GM12878 (cell line): ENCODE results near the gene NINL.

Source experiments
- ASH2L ChIP-seq: fragments of 300-600, 200-600 bp; sonication (generic); IDR thresholded peaks from 2 replicates; pipeline ENCODE4 v1.6.1; 2017; ENCODE audit warnings: low read depth, mild to moderate bottlenecking, borderline replicate concordance
- BMI1 ChIP-seq: fragments of 450-650 bp; IDR thresholded peaks from 2 replicates; pipeline ENCODE4 v1.6.1; 2016; ENCODE audit warnings: mild to moderate bottlenecking, moderate library complexity, borderline replicate concordance
- CTCF ChIP-seq, 3 experiments: IDR thresholded peaks in 2 of 3; conservative IDR thresholded peaks in 1 of 3; 2 replicates each; pipeline ENCODE4 v1.5.1; 2011; ENCODE audit warnings: low read depth in 3 of 3, low read length in 3 of 3, mild to moderate bottlenecking in 3 of 3, control low read depth in 2 of 3, moderate library complexity in 2 of 3, inconsistent platforms in 1 of 3, mixed read lengths in 1 of 3; ENCODE audit not compliant: control insufficient read depth in 2 of 3, insufficient read depth in 1 of 3; ENCODE audit errors: extremely low read depth in 1 of 3
- EP300 ChIP-seq, 2 experiments: fragments of 150-350 bp in 1 of 2; IDR thresholded peaks; 2 replicates each; pipeline ENCODE4 v1.6.1; 2011 to 2012; ENCODE audit warnings: low read depth in 2 of 2, low read length in 2 of 2, borderline replicate concordance in 1 of 2, improper control_type of control experiment in 1 of 2, inconsistent platforms in 1 of 2; ENCODE audit not compliant: control insufficient read depth in 1 of 2
- IRF4 ChIP-seq: IDR thresholded peaks from 2 replicates; pipeline ENCODE4 v1.6.1; 2011; ENCODE audit warnings: low read depth, low read length
- KLF5 ChIP-seq: fragments of 450-650 bp; IDR thresholded peaks from 2 replicates; pipeline ENCODE4 v1.6.1; 2014; ENCODE audit warnings: mild to moderate bottlenecking; ENCODE audit not compliant: partially characterized antibody
- RFX5 ChIP-seq: IDR thresholded peaks from 2 replicates; pipeline ENCODE4 v1.6.1; 2011; ENCODE audit warnings: low read depth, low read length, improper control_type of control experiment
- TBL1XR1 ChIP-seq: IDR thresholded peaks from 2 replicates; pipeline ENCODE4 v1.6.1; 2012; ENCODE audit warnings: low read depth, low read length, improper control_type of control experiment
- ZNF687 ChIP-seq: fragments of 450-650 bp; IDR thresholded peaks from 2 replicates; pipeline ENCODE4 v1.6.1; 2017; ENCODE audit warnings: mild to moderate bottlenecking, moderate library complexity

GRCh38 chr20:25480797-25481196 lies 104.5 kb downstream of the NINL start:
- TF ChIP-seq KLF5 (no peak), CTCF (IDR thresholded peaks at IDR 0.05 in 2 of 3, conservative IDR thresholded peaks at IDR 0.05 in 1 of 3; ENCODE audit: control insufficient read depth in 2 of 3, extremely low read depth in 1 of 3, insufficient read depth in 1 of 3, low read depth in 3 of 3, low read length in 3 of 3) (no peak), TBL1XR1 (no peak), ASH2L (no peak), IRF4 (no peak), ZNF687 (no peak), BMI1 (no peak), RFX5 (no peak), EP300 (IDR thresholded peaks at IDR 0.05; ENCODE audit: borderline replicate concordance in 1 of 2, control insufficient read depth in 1 of 2, low read depth in 2 of 2, low read length in 2 of 2) (no peak)
